K562 (cell line): ENCODE data around the gene TBC1D25.

ENCODE experiments used
- CHD2 ChIP-seq: IDR thresholded peaks from 2 replicates; pipeline ENCODE4 v1.6.1; 2011; ENCODE audit warnings: low read depth, low read length
- POLR2A ChIP-seq: fragments of 450-650 bp; conservative IDR thresholded peaks from 2 replicates; pipeline ENCODE4 v1.6.1; 2016
- POU5F1 ChIP-seq: fragments of 150-350 bp; IDR thresholded peaks from 2 replicates; pipeline ENCODE4 v1.6.1; 2014; ENCODE audit warnings: borderline replicate concordance, low read length, low read depth, mild to moderate bottlenecking; ENCODE audit not compliant: partially characterized antibody
- TAF15 ChIP-seq: fragments of 200-400 bp; formaldehyde crosslinking; IDR thresholded peaks from 2 replicates; pipeline ENCODE4 v1.6.1; 2017; ENCODE audit warnings: mild to moderate bottlenecking, low read depth, low read length, moderate library complexity
- ZBTB7A ChIP-seq: IDR thresholded peaks from 2 replicates; pipeline ENCODE4 v1.6.1; 2011; ENCODE audit warnings: low read depth, mild to moderate bottlenecking, low read length, moderate library complexity, borderline replicate concordance; ENCODE audit not compliant: control insufficient read depth
- ZHX1 ChIP-seq: fragments of 150-350 bp; conservative IDR thresholded peaks from 2 replicates; pipeline ENCODE4 v1.6.1; 2014; ENCODE audit warnings: low read length
- ZNF253 ChIP-seq: fragments of 250-450 bp; sonication (Bioruptor Pico); conservative IDR thresholded peaks from 2 replicates; pipeline ENCODE4 v1.6.1; 2021; ENCODE audit warnings: mild to moderate bottlenecking
- ZZZ3 ChIP-seq: fragments of 450-650 bp; IDR thresholded peaks from 2 replicates; pipeline ENCODE4 v1.6.1; 2016; ENCODE audit warnings: antibody characterized with exemption, mild to moderate bottlenecking, moderate library complexity
- TF ChIP-seq, protein P1 (sequence below), 2 experiments: fragments of 450-650 bp; formaldehyde crosslinking in 1 of 2; IDR thresholded peaks; 2 replicates each; pipeline versions ENCODE4 v1.4.0 to v1.6.1; 2014 to 2020; ENCODE audit warnings: mild to moderate bottlenecking in 2 of 2, borderline replicate concordance in 1 of 2, low read depth in 1 of 2

DNA sequence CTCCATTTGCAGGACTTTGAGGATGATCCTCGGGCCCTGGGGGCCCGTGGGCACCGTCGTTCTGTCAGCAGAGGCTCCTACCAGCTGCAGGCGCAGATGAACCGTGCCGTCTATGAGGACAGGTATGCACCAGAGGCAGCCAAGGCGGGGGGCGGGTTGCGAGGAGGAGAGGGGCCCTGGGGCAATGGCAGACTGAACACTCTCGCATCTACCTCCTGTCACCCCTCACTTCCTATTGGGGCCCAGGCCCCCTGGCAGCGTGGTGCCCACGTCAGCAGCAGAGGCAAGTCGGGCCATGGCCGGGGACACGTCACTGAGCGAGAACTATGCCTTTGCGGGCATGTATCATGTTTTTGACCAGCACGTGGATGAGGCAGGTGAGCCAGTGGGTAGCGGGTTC lies 59.8 kb downstream of the TBC1D25 start:
- no peak for TF ChIP-seq POU5F1
- no peak for TF ChIP-seq TAF15
- TF ChIP-seq ZZZ3: no peak
- TF ChIP-seq POLR2A: no peak
- no peak for TF ChIP-seq ZNF253 (CRISPR knock-in tag)
- TF ChIP-seq, protein P1, sequence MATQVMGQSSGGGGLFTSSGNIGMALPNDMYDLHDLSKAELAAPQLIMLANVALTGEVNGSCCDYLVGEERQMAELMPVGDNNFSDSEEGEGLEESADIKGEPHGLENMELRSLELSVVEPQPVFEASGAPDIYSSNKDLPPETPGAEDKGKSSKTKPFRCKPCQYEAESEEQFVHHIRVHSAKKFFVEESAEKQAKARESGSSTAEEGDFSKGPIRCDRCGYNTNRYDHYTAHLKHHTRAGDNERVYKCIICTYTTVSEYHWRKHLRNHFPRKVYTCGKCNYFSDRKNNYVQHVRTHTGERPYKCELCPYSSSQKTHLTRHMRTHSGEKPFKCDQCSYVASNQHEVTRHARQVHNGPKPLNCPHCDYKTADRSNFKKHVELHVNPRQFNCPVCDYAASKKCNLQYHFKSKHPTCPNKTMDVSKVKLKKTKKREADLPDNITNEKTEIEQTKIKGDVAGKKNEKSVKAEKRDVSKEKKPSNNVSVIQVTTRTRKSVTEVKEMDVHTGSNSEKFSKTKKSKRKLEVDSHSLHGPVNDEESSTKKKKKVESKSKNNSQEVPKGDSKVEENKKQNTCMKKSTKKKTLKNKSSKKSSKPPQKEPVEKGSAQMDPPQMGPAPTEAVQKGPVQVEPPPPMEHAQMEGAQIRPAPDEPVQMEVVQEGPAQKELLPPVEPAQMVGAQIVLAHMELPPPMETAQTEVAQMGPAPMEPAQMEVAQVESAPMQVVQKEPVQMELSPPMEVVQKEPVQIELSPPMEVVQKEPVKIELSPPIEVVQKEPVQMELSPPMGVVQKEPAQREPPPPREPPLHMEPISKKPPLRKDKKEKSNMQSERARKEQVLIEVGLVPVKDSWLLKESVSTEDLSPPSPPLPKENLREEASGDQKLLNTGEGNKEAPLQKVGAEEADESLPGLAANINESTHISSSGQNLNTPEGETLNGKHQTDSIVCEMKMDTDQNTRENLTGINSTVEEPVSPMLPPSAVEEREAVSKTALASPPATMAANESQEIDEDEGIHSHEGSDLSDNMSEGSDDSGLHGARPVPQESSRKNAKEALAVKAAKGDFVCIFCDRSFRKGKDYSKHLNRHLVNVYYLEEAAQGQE (IDR thresholded peaks at IDR 0.05; ENCODE audit: borderline replicate concordance): no peak
- TF ChIP-seq, protein P1 (CRISPR knock-in tag; IDR thresholded peaks at IDR 0.05; ENCODE audit: low read depth): no peak
- TF ChIP-seq CHD2: no peak
- TF ChIP-seq ZBTB7A: no peak
- no peak for TF ChIP-seq ZHX1
